IMR-90 (cell line): ENCODE results near the gene CCDC60.

Experiments used
- BHLHE40 ChIP-seq: fragments of 150-350 bp; IDR thresholded peaks from 2 replicates; pipeline ENCODE4 v1.6.1; 2016; ENCODE audit warnings: mild to moderate bottlenecking, low read depth, low read length
- CHD1 ChIP-seq: IDR thresholded peaks from 2 replicates; pipeline ENCODE4 v1.6.1; 2012; ENCODE audit warnings: low read depth, low read length, improper control_type of control experiment
- CTCF ChIP-seq: conservative IDR thresholded peaks from 2 replicates; pipeline ENCODE4 v1.5.1; 2012; ENCODE audit warnings: mild to moderate bottlenecking, low read depth, low read length, improper control_type of control experiment
- POLR2A ChIP-seq: IDR thresholded peaks from 2 replicates; pipeline ENCODE4 v1.6.1; 2012; ENCODE audit warnings: mild to moderate bottlenecking, low read depth, low read length
- RAD21 ChIP-seq: IDR thresholded peaks from 2 replicates; pipeline ENCODE4 v1.6.1; 2012; ENCODE audit warnings: low read length, improper control_type of control experiment

DNA sequence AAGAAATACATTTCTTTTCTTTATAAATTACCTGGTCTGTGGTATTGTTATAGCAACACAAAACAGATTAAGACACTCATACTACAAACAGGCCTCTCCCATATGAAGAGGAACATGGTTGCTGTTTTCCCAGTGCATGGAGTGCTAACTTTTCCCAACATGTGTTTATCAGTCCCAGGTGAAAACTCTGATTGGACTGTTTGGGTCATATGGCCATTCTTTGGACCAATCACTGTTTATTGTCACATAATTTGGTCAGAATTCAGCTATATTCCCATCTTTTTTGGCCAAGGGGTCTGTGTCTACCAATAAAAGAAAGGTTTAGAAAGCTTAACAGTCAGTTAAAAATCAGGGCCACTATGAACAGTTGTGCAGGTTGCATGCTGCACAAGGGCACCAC lies 35.4 kb upstream of the CCDC60 start:
- TF ChIP-seq CTCF: no peak
- TF ChIP-seq POLR2A: no peak
- TF ChIP-seq CHD1: no peak
- TF ChIP-seq BHLHE40: no peak
- TF ChIP-seq RAD21: no peak
